ENCODE measurements around the gene CDC27. TPM values are rescaled to one million over a fixed set of nuclear protein-coding genes. Genes with fewer than 3 reads are reported as not detected.
A peak's percentile ranks its signal among the peaks of the same experiment; 100 is the strongest.
"Not testable (repeated sequence)": the region's sequence is repeated elsewhere in the genome, so short reads cannot be mapped to it uniquely, and the experiment has no call there.

Gene CDC27
- polyA plus RNA-seq, 4 donors = 47.5 to 65.4 (median 61.9) TPM

GRCh38 chr17:47162013-47162622 lies 27.0 kb downstream of the CDC27 start:
- DNase-seq (ENCODE audit: low read depth in 4 of 4, low spot score in 3 of 4) = no peak

GRCh38 chr17:47159315-47159714 lies 29.8 kb downstream of the CDC27 start:
- DNase-seq (ENCODE audit: low read depth in 4 of 4, low spot score in 3 of 4) = no peak

- DNase-seq (ENCODE audit: low read depth in 4 of 4, low spot score in 3 of 4) = no peak
Measured at GRCh38 chr17:47145351-47145750, 43.7 kb downstream of the CDC27 start.

- no peak for DNase-seq (ENCODE audit: low read depth in 4 of 4, low spot score in 3 of 4)
Measured at GRCh38 chr17:47135235-47135634, 53.9 kb downstream of the CDC27 start.

GRCh38 chr17:47134354-47134753 lies 54.7 kb downstream of the CDC27 start:
- not testable (repeated sequence) for DNase-seq (ENCODE audit: low read depth in 4 of 4, low spot score in 3 of 4)

GRCh38 chr17:47131761-47132160 lies 57.3 kb downstream of the CDC27 start:
- no peak for DNase-seq (ENCODE audit: low read depth in 4 of 4, low spot score in 3 of 4)

- not testable (repeated sequence) for DNase-seq (ENCODE audit: low read depth in 4 of 4, low spot score in 3 of 4)
Measured at GRCh38 chr17:47126835-47127234, 62.3 kb downstream of the CDC27 start.

- not testable (repeated sequence) for DNase-seq (ENCODE audit: low read depth in 4 of 4, low spot score in 3 of 4)
Measured at GRCh38 chr17:47123262-47123661, 65.8 kb downstream of the CDC27 start.

GRCh38 chr17:47120521-47121095 lies 68.5 kb downstream of the CDC27 start:
- no peak for DNase-seq (ENCODE audit: low read depth in 4 of 4, low spot score in 3 of 4)

GRCh38 chr17:47119746-47120520 lies 69.2 kb downstream of the CDC27 start:
- no peak for DNase-seq (ENCODE audit: low read depth in 4 of 4, low spot score in 3 of 4)

- DNase-seq (ENCODE audit: low read depth in 4 of 4, low spot score in 3 of 4) = no peak
Measured at GRCh38 chr17:47117386-47117785, 71.7 kb downstream of the CDC27 start.

GRCh38 chr17:47106130-47106529 lies 83.0 kb downstream of the CDC27 start:
- DNase-seq (ENCODE audit: low read depth in 4 of 4, low spot score in 3 of 4) = no peak

GRCh38 chr17:47105246-47105645 lies 83.8 kb downstream of the CDC27 start:
- DNase-seq (ENCODE audit: low read depth in 4 of 4, low spot score in 3 of 4) = not testable (repeated sequence)

GRCh38 chr17:47102914-47103313 lies 86.2 kb downstream of the CDC27 start:
- no peak for DNase-seq (ENCODE audit: low read depth in 4 of 4, low spot score in 3 of 4)

- peak; percentile 70 to 83 (median 76) for DNase-seq (ENCODE audit: low read depth in 4 of 4, low spot score in 3 of 4)
Measured at GRCh38 chr17:47099987-47100711, 88.9 kb downstream of the CDC27 start.

- no peak for DNase-seq (ENCODE audit: low read depth in 4 of 4, low spot score in 3 of 4)
Measured at GRCh38 chr17:47099451-47099986, 89.6 kb downstream of the CDC27 start.

- no peak for DNase-seq (ENCODE audit: low read depth in 4 of 4, low spot score in 3 of 4)
Measured at GRCh38 chr17:47096343-47096742, 92.8 kb downstream of the CDC27 start.

GRCh38 chr17:47095268-47095667 lies 93.8 kb downstream of the CDC27 start:
- DNase-seq (ENCODE audit: low read depth in 4 of 4, low spot score in 3 of 4) = no peak

GRCh38 chr17:47087093-47087492 lies 102.0 kb downstream of the CDC27 start:
- DNase-seq (ENCODE audit: low read depth in 4 of 4, low spot score in 3 of 4) = no peak

- no peak for DNase-seq (ENCODE audit: low read depth in 4 of 4, low spot score in 3 of 4)
Measured at GRCh38 chr17:47085736-47086135, 103.4 kb downstream of the CDC27 start.

- no peak for DNase-seq (ENCODE audit: low read depth in 4 of 4, low spot score in 3 of 4)
Measured at GRCh38 chr17:47078801-47079200, 110.3 kb downstream of the CDC27 start.

Data from right renal pelvis (tissue), 4 donors.